HepG2 (cell line): ENCODE results near the gene U2AF1L4. TPM values are rescaled to one million over a fixed set of nuclear protein-coding genes. Genes with fewer than 3 reads are reported as not detected.
A peak's percentile ranks its signal among the peaks of the same experiment; 100 is the strongest.

ENCODE experiments used
- AHR ChIP-seq: IDR thresholded peaks from 2 replicates; pipeline ENCODE4 v1.6.1; 2018; ENCODE audit warnings: missing genetic modification reagents, missing compliant biosample characterization
- CTCF ChIP-seq: sonication (generic); formaldehyde crosslinking; IDR thresholded peaks from 2 replicates; pipeline ENCODE4 v1.5.0; 2020; ENCODE audit warnings: mild to moderate bottlenecking, missing genetic modification reagents, moderate library complexity
- MEF2D ChIP-seq: sonication (generic); formaldehyde crosslinking; IDR thresholded peaks from 2 replicates; pipeline ENCODE4 v1.5.1; 2020; ENCODE audit warnings: mild to moderate bottlenecking, missing genetic modification reagents
- NFE2 ChIP-seq: sonication (generic); formaldehyde crosslinking; IDR thresholded peaks from 2 replicates; pipeline ENCODE4 v1.4.0; 2020; ENCODE audit warnings: missing genetic modification reagents
- PHF8 ChIP-seq: sonication (generic); formaldehyde crosslinking; IDR thresholded peaks from 2 replicates; pipeline ENCODE4 v1.5.0; 2020; ENCODE audit warnings: missing genetic modification reagents
- POGZ ChIP-seq: sonication (generic); formaldehyde crosslinking; IDR thresholded peaks from 2 replicates; pipeline ENCODE4 v1.4.0; 2020; ENCODE audit warnings: mild to moderate bottlenecking, missing genetic modification reagents
- REL ChIP-seq: sonication (generic); formaldehyde crosslinking; conservative IDR thresholded peaks from 2 replicates; pipeline ENCODE4 v1.8.0; 2022; ENCODE audit warnings: mild to moderate bottlenecking, missing genetic modification reagents, moderate library complexity
- SNAPC5 ChIP-seq: sonication (generic); formaldehyde crosslinking; IDR thresholded peaks from 2 replicates; pipeline ENCODE4 v1.8.1; 2023; ENCODE audit warnings: mild to moderate bottlenecking, missing genetic modification reagents, borderline replicate concordance
- SOX6 ChIP-seq, 2 experiments: fragments of 450-650 bp in 1 of 2; sonication (generic) in 1 of 2; formaldehyde crosslinking in 1 of 2; IDR thresholded peaks; 2 replicates each; pipeline versions ENCODE4 v1.4.0 to v1.6.1; 2017 to 2020; ENCODE audit warnings: antibody characterized with exemption in 1 of 2, mild to moderate bottlenecking in 1 of 2, missing genetic modification reagents in 1 of 2
- ZNF160 ChIP-seq: sonication (generic); formaldehyde crosslinking; IDR thresholded peaks from 2 replicates; pipeline ENCODE4 v1.8.0; 2022; ENCODE audit warnings: mild to moderate bottlenecking, inconsistent platforms, missing genetic modification reagents
- ZNF749 ChIP-seq: sonication (generic); formaldehyde crosslinking; IDR thresholded peaks from 2 replicates; pipeline ENCODE4 v1.8.0; 2022; ENCODE audit warnings: mild to moderate bottlenecking, missing genetic modification reagents, moderate library complexity, borderline replicate concordance
- ZNF775 ChIP-seq: sonication (generic); formaldehyde crosslinking; IDR thresholded peaks from 2 replicates; pipeline ENCODE4 v1.4.0; 2020; ENCODE audit warnings: missing genetic modification reagents, mild to moderate bottlenecking, moderate library complexity, borderline replicate concordance
- polyA plus RNA-seq, 8 experiments: library from polyadenylated mRNA; depleted of rRNA in 3 of 8; stranded (reverse) in 7 of 8; unstranded in 1 of 8; fragments of >200 nt; fragmentation: Illumina TruSeq in 4 of 8; extraction: Trizol in 4 of 8; gene quantifications; 2 replicates each; pipeline versions ENCODE4 v1.2.1 to v1.2.3, GENCODE V29; 2011 to 2016; ENCODE audit warnings: low read depth in 4 of 8, missing spikeins in 1 of 8, mixed read lengths in 1 of 8; ENCODE audit not compliant: insufficient read depth in 1 of 8
- total RNA-seq, 5 experiments: library from RNA; depleted of rRNA; stranded (reverse); fragments of >200 nt; fragmentation: Illumina TruSeq; extraction: Trizol; gene quantifications; 2 replicates each; pipeline ENCODE4 v1.2.3, GENCODE V29; 2016; ENCODE audit warnings: low read depth in 1 of 5
- TF ChIP-seq, protein P1 (sequence below): sonication (generic); formaldehyde crosslinking; IDR thresholded peaks from 2 replicates; pipeline ENCODE4 v1.5.1; 2020; ENCODE audit warnings: missing genetic modification reagents, mild to moderate bottlenecking, borderline replicate concordance

Gene U2AF1L4
- total and polyA plus RNA-seq, 2 of the 13 experiments (the other 11 are each of a cell fraction or from before 2014, with no cell fraction given) = 7.9 to 15.4 TPM

DNA sequence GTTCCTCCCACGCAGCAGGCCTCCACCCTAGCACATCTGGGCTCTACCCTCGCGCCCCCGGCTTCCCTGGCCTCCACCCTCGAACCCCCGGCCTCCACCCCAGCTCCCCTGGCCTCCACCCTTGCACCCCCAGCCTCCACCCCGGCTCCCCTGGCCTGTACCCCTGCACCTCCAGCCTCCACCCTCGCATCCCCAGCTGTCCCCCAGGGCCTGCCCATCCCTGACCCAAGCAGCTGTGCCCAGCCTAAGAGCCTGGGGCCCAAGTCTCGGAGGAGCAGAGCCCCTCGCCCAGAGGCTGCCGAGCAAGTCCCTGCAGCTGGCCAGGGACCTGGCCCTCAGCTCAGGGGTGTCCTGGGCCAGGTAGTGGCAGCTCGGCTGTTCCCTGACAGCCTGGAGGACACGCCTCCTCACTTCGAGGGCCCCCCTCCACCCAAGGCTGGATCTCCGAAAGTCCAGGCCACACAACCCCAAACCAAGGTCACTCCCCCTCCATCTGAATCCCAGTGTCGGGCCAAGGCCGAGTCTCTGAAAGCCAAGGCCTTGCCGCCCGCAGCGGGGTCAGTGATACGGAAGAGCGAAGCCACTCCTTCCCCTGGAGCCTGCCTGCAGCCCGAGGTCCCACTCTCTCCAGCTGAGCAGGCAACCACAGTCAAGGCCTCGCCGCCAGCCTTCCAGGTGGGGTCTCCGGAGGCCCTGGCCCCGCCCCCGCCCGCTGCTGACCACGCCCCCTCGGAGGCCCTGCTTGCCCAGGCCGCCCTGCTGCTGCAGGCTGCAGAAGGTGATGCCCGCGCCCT is 22.3 kb upstream of the U2AF1L4 start (continued):
- no peak for TF ChIP-seq SOX6 (IDR thresholded peaks at IDR 0.05)
- TF ChIP-seq SOX6 (CRISPR knock-in tag; IDR thresholded peaks at IDR 0.05) = peak; percentile 47; the same call in 1 of the 2 replicates
- TF ChIP-seq MEF2D (CRISPR knock-in tag) = no peak
- TF ChIP-seq ZNF749 (CRISPR knock-in tag) = no peak
- no peak for TF ChIP-seq POGZ (CRISPR knock-in tag)
- TF ChIP-seq AHR = no peak
- no peak for TF ChIP-seq REL
- TF ChIP-seq ZNF775 = no peak
- no peak for TF ChIP-seq NFE2
- peak; percentile 46 for TF ChIP-seq PHF8 (CRISPR knock-in tag)
- TF ChIP-seq CTCF (CRISPR knock-in tag) = no peak
- TF ChIP-seq SNAPC5 (CRISPR knock-in tag) = no peak
- TF ChIP-seq ZNF160 = no peak
- TF ChIP-seq, protein P1, sequence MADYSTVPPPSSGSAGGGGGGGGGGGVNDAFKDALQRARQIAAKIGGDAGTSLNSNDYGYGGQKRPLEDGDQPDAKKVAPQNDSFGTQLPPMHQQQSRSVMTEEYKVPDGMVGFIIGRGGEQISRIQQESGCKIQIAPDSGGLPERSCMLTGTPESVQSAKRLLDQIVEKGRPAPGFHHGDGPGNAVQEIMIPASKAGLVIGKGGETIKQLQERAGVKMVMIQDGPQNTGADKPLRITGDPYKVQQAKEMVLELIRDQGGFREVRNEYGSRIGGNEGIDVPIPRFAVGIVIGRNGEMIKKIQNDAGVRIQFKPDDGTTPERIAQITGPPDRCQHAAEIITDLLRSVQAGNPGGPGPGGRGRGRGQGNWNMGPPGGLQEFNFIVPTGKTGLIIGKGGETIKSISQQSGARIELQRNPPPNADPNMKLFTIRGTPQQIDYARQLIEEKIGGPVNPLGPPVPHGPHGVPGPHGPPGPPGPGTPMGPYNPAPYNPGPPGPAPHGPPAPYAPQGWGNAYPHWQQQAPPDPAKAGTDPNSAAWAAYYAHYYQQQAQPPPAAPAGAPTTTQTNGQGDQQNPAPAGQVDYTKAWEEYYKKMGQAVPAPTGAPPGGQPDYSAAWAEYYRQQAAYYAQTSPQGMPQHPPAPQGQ (CRISPR knock-in tag) = no peak
